H9 (cell line): ENCODE measurements around the gene CTRB2. TPM values are rescaled to one million over a fixed set of nuclear protein-coding genes. Genes with fewer than 3 reads are reported as not detected.
A peak's percentile ranks its signal among the peaks of the same experiment; 100 is the strongest.

Experiments used
- DNase-seq: peaks from one replicate; pipeline ENCODE4 v3.0.0-alpha.2; 2017
- H2AFZ ChIP-seq: one replicate; pipeline ENCODE4 v1.6.1; 2013; ENCODE audit warnings: mild to moderate bottlenecking, low read length, control low read depth, moderate library complexity
- H2AK5ac ChIP-seq: 2 replicates; pipeline ENCODE4 v1.6.1; 2013; ENCODE audit warnings: low read length, control low read depth, mixed read lengths; ENCODE audit not compliant: insufficient read length
- H2BK120ac ChIP-seq: one replicate; pipeline ENCODE4 v1.6.1; 2013; ENCODE audit warnings: low read depth, mild to moderate bottlenecking, low read length, control low read depth, inconsistent platforms; ENCODE audit not compliant: poor library complexity, severe bottlenecking
- H2BK12ac ChIP-seq: 2 replicates; pipeline ENCODE4 v1.6.1; 2013; ENCODE audit warnings: low read length, control low read depth, mixed read lengths, low read depth; ENCODE audit not compliant: insufficient read length
- H2BK15ac ChIP-seq: 2 replicates; pipeline ENCODE4 v1.6.1; 2013; ENCODE audit warnings: low read depth, low read length, control low read depth
- H2BK20ac ChIP-seq: one replicate; pipeline ENCODE4 v1.6.1; 2013; ENCODE audit warnings: low read depth, mild to moderate bottlenecking, low read length, control low read depth, inconsistent platforms; ENCODE audit not compliant: poor library complexity, severe bottlenecking
- H2BK5ac ChIP-seq: 2 replicates; pipeline ENCODE4 v1.6.1; 2013; ENCODE audit warnings: low read length, control low read depth, mixed read lengths; ENCODE audit not compliant: insufficient read length
- H3K14ac ChIP-seq: 2 replicates; pipeline ENCODE4 v1.6.1; 2013; ENCODE audit warnings: low read length, control low read depth; ENCODE audit not compliant: insufficient read depth
- H3K18ac ChIP-seq: 2 replicates; pipeline ENCODE4 v1.6.1; 2013; ENCODE audit warnings: low read depth, mild to moderate bottlenecking, mixed read lengths, low read length, control low read depth; ENCODE audit not compliant: insufficient read length
- H3K23ac ChIP-seq: 2 replicates; pipeline ENCODE4 v1.6.1; 2013; ENCODE audit warnings: low read length, control low read depth, mixed read lengths, low read depth; ENCODE audit not compliant: insufficient read length
- H3K23me2 ChIP-seq: 2 replicates; pipeline ENCODE4 v1.6.1; 2013; ENCODE audit warnings: low read depth, mild to moderate bottlenecking, mixed read lengths, low read length, control low read depth; ENCODE audit not compliant: insufficient read length, poor library complexity, severe bottlenecking
- H3K27ac ChIP-seq: 2 replicates; pipeline ENCODE4 v1.5.1; 2013; ENCODE audit warnings: low read length, control low read depth, mixed read lengths, low read depth; ENCODE audit not compliant: insufficient read length
- H3K27me3 ChIP-seq: 2 replicates; pipeline ENCODE4 v1.6.1; 2013; ENCODE audit warnings: low read length, control low read depth, inconsistent platforms; ENCODE audit not compliant: insufficient read depth
- H3K4ac ChIP-seq: 2 replicates; pipeline ENCODE4 v1.6.1; 2013; ENCODE audit warnings: low read depth, mild to moderate bottlenecking, control low read depth, inconsistent platforms, low read length, moderate library complexity
- H3K4me1 ChIP-seq: 2 replicates; pipeline ENCODE4 v1.6.1; 2013; ENCODE audit warnings: low read length, control low read depth, inconsistent platforms; ENCODE audit not compliant: insufficient read depth
- H3K4me2 ChIP-seq: 2 replicates; pipeline ENCODE4 v1.6.1; 2013; ENCODE audit warnings: low read length, control low read depth, mixed read lengths; ENCODE audit not compliant: insufficient read length, insufficient read depth
- H3K56ac ChIP-seq: 2 replicates; pipeline ENCODE4 v1.6.1; 2013; ENCODE audit warnings: low read depth, mild to moderate bottlenecking, mixed read lengths, low read length, control low read depth; ENCODE audit not compliant: insufficient read length
- H3K79me1 ChIP-seq: 2 replicates; pipeline ENCODE4 v1.6.1; 2013; ENCODE audit warnings: low read depth, mild to moderate bottlenecking, moderate library complexity, low read length, control low read depth, inconsistent platforms; ENCODE audit not compliant: insufficient read depth, poor library complexity, severe bottlenecking
- H3K79me2 ChIP-seq: 2 replicates; pipeline ENCODE4 v1.6.1; 2013; ENCODE audit warnings: low read length, control low read depth, inconsistent platforms; ENCODE audit not compliant: insufficient read depth
- H3K9ac ChIP-seq: 2 replicates; pipeline ENCODE4 v1.6.1; 2013; ENCODE audit warnings: low read length, control low read depth, mixed read lengths; ENCODE audit not compliant: insufficient read length; ENCODE audit errors: extremely low read depth
- H3K9me3 ChIP-seq: one replicate; pipeline ENCODE4 v1.6.1; 2013; ENCODE audit warnings: low read depth, low read length, inconsistent platforms; ENCODE audit not compliant: control insufficient read depth
- H3T11ph ChIP-seq: one replicate; pipeline ENCODE4 v1.6.1; 2013; ENCODE audit warnings: mild to moderate bottlenecking, low read length, control low read depth, inconsistent platforms
- H4K20me1 ChIP-seq: one replicate; pipeline ENCODE4 v1.6.1; 2013; ENCODE audit not compliant: control insufficient read depth, insufficient read length, insufficient read depth
- H4K5ac ChIP-seq: 2 replicates; pipeline ENCODE4 v1.6.1; 2013; ENCODE audit warnings: low read depth, mild to moderate bottlenecking, mixed read lengths, low read length, control low read depth; ENCODE audit not compliant: insufficient read length
- H4K8ac ChIP-seq: replicated peaks from 2 replicates; pipeline ENCODE4 v1.6.1; 2013; ENCODE audit warnings: low read length, control low read depth, mixed read lengths, low read depth; ENCODE audit not compliant: insufficient read length
- H4K91ac ChIP-seq: 2 replicates; pipeline ENCODE4 v1.6.1; 2013; ENCODE audit warnings: low read depth, mild to moderate bottlenecking, moderate library complexity, mixed read lengths, low read length, control low read depth; ENCODE audit not compliant: insufficient read length
- H3K27ac Mint-ChIP-seq, 3 experiments: 2 replicates in 2 of 3; 3 replicates in 1 of 3; pipeline ENCODE4 v1.8.0; 2020 to 2021; ENCODE audit warnings: mixed read lengths in 3 of 3, mild to moderate bottlenecking in 1 of 3, moderate library complexity in 1 of 3
- H3K27me3 Mint-ChIP-seq: 2 replicates; pipeline ENCODE4 v1.8.0; 2021; ENCODE audit warnings: low read depth, mild to moderate bottlenecking, moderate library complexity, mixed read lengths
- H3K36me3 Mint-ChIP-seq, 3 experiments: 2 replicates in 2 of 3; 3 replicates in 1 of 3; pipeline ENCODE4 v1.8.0; 2020 to 2021; ENCODE audit warnings: low read depth in 3 of 3, mixed read lengths in 3 of 3; ENCODE audit not compliant: insufficient read depth in 1 of 3
- H3K4me1 Mint-ChIP-seq, 2 experiments: 2 replicates each; pipeline ENCODE4 v1.8.0; 2020; ENCODE audit warnings: mixed read lengths in 2 of 2
- H3K4me3 Mint-ChIP-seq, 2 experiments: 2 replicates in 1 of 2; 3 replicates in 1 of 2; pipeline ENCODE4 v1.8.0; 2020 to 2021; ENCODE audit warnings: mild to moderate bottlenecking in 2 of 2, mixed read lengths in 2 of 2, moderate library complexity in 1 of 2
- H3K9me3 Mint-ChIP-seq, 2 experiments: 2 replicates in 1 of 2; 3 replicates in 1 of 2; pipeline ENCODE4 v1.8.0; 2020; ENCODE audit warnings: mild to moderate bottlenecking in 2 of 2, mixed read lengths in 2 of 2, moderate library complexity in 1 of 2
- CTCF ChIP-seq: fragments of 200-600 bp; sonication (generic); conservative IDR thresholded peaks from 3 replicates; pipeline ENCODE4 v1.8.0; 2021; ENCODE audit warnings: antibody characterized with exemption, mild to moderate bottlenecking
- WGBS: extraction: QIAGEN DNeasy Blood & Tissue Kit; methylation state at CpG from one replicate; pipeline ENCODE4 v1.1.7; 2013; ENCODE audit warnings: missing lambda C conversion rate, low lambda C conversion rate, mixed read lengths; ENCODE audit not compliant: insufficient read length; ENCODE audit errors: extremely low coverage; 5-methylcytosine and 5-hydroxymethylcytosine counted together
- total RNA-seq: library from RNA; stranded (reverse); gene quantifications from 2 replicates; pipeline ENCODE4 v1.2.1, GENCODE V29; 2021

CTRB2 gene
- total RNA-seq, 1 experiment from 2014 or later = not detected

- no peak overlapping the region for H2BK12ac ChIP-seq
- no peaks in the 10 kb centered on the region for H3K79me2 ChIP-seq
- H2AFZ ChIP-seq = no peak overlapping the region
- H3T11ph ChIP-seq = no peak overlapping the region
- H4K5ac ChIP-seq = no peak overlapping the region
- Mint-ChIP-seq H3K4me1 (peaks cover 3 to 9% of the 10 kb centered on the region in 2 experiments; a peak in 3 of 4 replicates), H3K27ac (peak overlapping the region in 1 of 3 experiments; percentile 37; a peak in 1 of 7 replicates), H3K4me3 (no peak overlapping the region), H3K36me3 (no peaks in the 10 kb centered on the region), H3K9me3 (no peaks in the 10 kb centered on the region), H3K27me3 (peaks cover 4% of the 10 kb centered on the region; the same call in 1 of the 2 replicates)
- no peaks in the 10 kb centered on the region for H3K4me1 ChIP-seq
- H2BK20ac ChIP-seq = no peak overlapping the region
- H3K4ac ChIP-seq = no peak overlapping the region
- no peak for DNase-seq
- no peak overlapping the region for H3K27ac ChIP-seq
- H4K8ac ChIP-seq = no peak overlapping the region
- no peaks in the 10 kb centered on the region for H3K23me2 ChIP-seq
- H2BK15ac ChIP-seq = no peak overlapping the region
- TF ChIP-seq CTCF = no peak
- H3K18ac ChIP-seq = no peak overlapping the region
- H3K4me2 ChIP-seq = no peak overlapping the region
- no peaks in the 10 kb centered on the region for H4K20me1 ChIP-seq
- no peak overlapping the region for H2AK5ac ChIP-seq
- WGBS = no CpG with 5 or more reads among the region's 6 CpGs
- no peak overlapping the region for H4K91ac ChIP-seq
- no peaks in the 10 kb centered on the region for H3K9me3 ChIP-seq
- H3K56ac ChIP-seq = no peak overlapping the region
- no peaks in the 10 kb centered on the region for H3K79me1 ChIP-seq
- H3K14ac ChIP-seq = no peak overlapping the region; the same call in 1 of the 2 replicates
- H2BK5ac ChIP-seq = no peak overlapping the region
- H3K9ac ChIP-seq = no peak overlapping the region
- no peak overlapping the region for H2BK120ac ChIP-seq
- H3K23ac ChIP-seq = no peak overlapping the region
- no peaks in the 10 kb centered on the region for H3K27me3 ChIP-seq
These were observed 2.6 kb downstream of the CTRB2 start for GRCh38 chr16:75204410-75204758.
